HG03025 (cell line): ENCODE results near the gene CLDN22.
"Not testable (repeated sequence)": the region's sequence is repeated elsewhere in the genome, so short reads cannot be mapped to it uniquely, and the experiment has no call there.

Source experiments
- ATAC-seq: cut with Tn5 transposase; IDR thresholded peaks from one replicate; pipeline ENCODE4 v1.9.1; 2021; ENCODE audit warnings: mild to moderate bottlenecking, moderate library complexity; ENCODE audit not compliant: unreplicated experiment, low FRiP score

The CLDN22 gene

DNA sequence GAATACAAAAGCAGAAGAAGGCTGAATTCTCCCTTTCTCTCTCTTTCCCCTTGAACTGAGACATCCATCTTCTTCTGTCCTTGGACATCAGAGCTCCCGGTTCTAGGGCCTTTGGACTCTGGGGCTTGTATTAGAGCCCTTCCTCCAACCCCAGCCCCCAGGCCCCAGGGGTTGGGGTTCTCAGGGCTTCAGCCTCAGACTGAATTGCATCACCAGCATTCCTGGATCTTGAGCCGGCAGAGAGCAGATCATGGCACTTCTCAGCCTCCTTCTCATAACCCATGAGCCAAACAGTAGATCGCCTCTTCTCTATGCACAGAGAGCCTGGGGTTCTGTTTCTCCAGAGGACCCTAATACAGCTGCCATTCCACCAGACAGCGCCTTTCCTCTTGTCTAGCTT is 27.5 kb upstream of the CLDN22 start:
- no peak for ATAC-seq

DNA sequence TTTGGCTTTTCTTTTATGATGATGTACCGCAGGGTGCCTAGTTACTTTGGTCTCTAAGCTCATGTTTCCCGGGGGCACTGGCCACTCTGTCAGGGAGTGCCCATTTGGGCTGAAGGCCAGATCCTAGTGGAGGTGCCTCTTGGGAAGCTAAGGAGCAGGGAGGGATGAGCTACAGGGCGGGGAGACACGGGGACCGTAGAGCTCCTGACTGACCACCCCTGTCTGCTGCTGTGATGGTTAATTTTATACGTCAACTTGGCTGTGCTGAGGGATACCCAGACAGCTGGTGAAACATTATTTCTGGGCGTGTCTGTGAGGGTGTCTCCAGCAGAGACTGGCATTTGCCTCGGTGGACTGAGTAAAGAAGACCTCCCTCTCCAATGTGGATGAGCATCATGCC is 27.1 kb upstream of the CLDN22 start:
- no peak for ATAC-seq

- no peak for ATAC-seq
These were observed 25.2 kb upstream of the CLDN22 start for GRCh38 chr4:183345261-183345660.

- ATAC-seq: no peak
These were observed 24.6 kb upstream of the CLDN22 start for GRCh38 chr4:183344523-183345255.

GRCh38 chr4:183343730-183344129 is 23.7 kb upstream of the CLDN22 start:
- no peak for ATAC-seq

- no peak for ATAC-seq
These were observed 22.8 kb upstream of the CLDN22 start for GRCh38 chr4:183342541-183343533.

- ATAC-seq: no peak
These were observed 17.8 kb upstream of the CLDN22 start for GRCh38 chr4:183337833-183338232.

DNA sequence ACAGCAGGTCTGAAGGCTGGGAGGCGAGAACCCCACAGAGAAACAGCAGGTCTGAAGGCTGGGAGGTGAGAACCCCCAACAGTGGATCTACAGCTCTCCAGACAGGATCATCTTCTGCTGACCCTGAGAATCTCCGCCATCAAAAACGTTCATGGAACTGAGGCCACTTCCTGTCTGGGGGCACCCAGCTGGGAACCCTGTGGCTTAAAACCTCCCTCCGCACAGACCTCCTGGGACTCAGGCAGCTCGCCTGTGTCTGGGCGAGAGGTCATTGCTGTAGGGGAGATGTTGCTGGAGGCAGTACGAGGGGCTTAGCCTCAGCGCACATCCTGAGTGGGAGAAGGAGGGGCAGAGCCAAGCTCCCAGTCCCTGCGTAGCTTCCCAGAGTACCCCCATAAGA is 17.3 kb upstream of the CLDN22 start:
- no peak for ATAC-seq

DNA sequence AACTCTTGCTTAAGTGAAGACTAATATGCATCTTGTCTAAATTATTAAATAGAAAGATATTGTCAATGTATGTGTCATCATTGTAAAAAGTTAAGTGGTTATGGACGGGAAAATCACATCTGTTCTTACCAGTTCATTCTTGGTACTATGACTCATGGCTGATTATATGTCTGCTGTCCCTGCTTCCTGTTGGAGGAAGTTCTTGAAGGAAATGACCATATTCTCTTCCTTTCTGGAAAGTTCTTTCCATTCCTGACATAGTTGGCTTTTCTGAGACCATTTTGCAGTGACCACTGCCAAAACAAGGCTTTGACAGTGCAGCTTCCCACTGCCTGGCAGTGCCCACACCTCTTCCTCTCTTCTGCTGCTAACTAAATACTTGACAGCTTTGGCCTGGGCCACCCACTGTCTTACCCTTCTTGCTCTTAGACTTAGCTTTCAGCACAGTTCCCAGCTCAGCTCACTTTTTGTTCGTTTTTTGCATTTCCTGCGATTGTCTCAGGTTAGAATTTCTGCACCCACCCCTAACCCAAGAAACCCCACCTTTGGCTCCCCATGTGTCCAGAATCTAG is 15.4 kb upstream of the CLDN22 start:
- ATAC-seq: no peak

DNA sequence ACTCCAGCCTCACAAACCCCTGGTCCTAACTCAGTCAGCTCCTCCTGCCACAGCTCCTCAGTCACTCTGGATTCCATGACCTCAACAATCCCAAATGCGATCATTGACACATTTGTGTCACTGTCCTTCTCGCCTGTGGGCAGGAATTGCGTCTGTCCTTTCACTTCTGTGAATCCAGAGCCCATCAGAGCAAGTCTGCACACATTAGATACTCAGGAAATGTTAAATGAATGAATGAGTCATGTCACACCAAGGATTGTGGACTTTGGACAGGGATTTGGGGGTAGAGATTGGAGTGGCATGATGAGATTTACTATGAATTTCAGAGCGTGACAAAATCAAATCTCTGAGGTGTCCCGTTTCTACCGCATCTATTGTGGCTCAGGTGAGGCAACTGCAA is 13.9 kb upstream of the CLDN22 start:
- ATAC-seq: no peak

GRCh38 chr4:183333202-183333601 is 13.1 kb upstream of the CLDN22 start:
- ATAC-seq: no peak

GRCh38 chr4:183332447-183332846 is 12.4 kb upstream of the CLDN22 start:
- no peak for ATAC-seq

DNA sequence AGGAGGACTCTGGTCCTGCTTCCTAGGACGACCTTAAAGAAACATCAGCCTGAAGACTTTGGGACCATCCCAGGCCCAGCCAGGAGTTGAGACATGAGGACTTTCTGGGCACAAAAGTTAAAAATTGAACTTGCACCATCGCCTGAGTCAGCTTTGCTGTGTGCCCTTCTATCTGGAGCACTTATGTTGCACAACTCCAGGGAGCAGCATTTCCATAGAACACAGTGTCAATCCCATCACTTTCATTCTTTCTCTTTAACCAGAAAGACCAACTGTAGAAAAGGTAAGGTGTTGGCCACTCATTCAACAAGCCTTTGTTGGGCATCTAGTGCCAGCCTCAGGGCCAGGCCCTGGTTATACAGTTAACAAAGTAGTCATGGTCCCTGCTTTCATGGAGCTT is 10.8 kb upstream of the CLDN22 start:
- ATAC-seq: no peak

GRCh38 chr4:183329954-183330742 is 10.1 kb upstream of the CLDN22 start:
- ATAC-seq: no peak

DNA sequence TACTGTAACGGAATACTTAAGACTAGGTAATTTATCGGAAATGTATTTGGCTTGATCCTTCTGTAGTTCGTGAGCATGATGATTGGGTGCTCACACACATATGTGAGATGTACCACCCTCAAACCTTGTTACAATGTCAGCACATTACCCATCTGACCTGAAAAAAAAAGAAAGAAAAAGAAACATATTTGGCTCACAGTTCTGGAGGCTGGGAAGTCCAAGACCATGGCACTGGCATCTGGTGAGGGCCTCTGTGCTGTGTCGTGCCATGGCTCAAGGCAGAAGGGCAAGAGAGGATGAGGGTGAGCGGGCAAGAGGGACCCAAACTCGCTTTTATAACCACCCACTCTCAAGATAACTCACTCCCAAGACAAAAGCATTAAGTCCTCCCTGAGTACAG is 9.2 kb upstream of the CLDN22 start:
- ATAC-seq: no peak

GRCh38 chr4:183328832-183329231 is 8.8 kb upstream of the CLDN22 start:
- no peak for ATAC-seq

DNA sequence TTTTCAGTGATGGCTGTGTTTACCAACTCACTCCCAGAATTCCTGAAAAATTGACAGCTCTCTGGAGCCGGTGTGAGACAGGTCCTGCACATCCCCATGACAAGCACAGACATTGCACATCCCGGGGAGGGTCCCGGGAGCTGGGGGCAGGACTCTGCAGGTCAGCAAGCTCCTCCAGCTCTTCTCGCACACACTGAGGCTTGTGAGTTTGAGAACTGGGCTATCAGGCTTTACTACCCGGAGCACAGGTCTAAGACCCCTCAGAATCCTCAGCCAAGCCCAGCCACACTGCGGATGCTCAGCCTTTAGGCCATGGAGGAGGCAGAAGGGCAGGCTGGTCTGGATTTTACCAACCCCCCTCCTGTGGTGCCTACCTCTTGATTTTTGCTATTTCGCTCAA is 7.8 kb upstream of the CLDN22 start:
- no peak for ATAC-seq

DNA sequence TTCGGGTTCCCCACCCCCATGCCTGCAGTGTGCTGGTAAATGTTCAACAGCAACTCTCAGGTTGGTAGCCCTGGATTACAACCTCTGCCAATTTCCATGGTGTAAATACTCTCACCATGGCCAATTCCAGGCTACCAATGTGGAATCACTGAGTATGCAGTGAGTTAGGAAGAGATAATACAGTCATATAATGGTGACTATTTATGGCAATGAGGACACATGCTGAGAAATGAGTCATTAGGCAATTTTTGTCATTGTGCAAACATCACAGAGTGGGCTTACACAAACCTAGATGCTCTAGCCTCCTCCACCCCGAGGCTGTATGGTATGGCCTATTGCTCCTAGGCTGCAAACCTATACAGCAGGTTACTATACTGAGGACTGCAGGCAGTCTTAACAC is 6.8 kb upstream of the CLDN22 start:
- ATAC-seq: no peak

- ATAC-seq: not testable (repeated sequence)
These were observed 6.3 kb upstream of the CLDN22 start for GRCh38 chr4:183326387-183326786.

GRCh38 chr4:183324619-183325018 is 4.5 kb upstream of the CLDN22 start:
- ATAC-seq: no peak

DNA sequence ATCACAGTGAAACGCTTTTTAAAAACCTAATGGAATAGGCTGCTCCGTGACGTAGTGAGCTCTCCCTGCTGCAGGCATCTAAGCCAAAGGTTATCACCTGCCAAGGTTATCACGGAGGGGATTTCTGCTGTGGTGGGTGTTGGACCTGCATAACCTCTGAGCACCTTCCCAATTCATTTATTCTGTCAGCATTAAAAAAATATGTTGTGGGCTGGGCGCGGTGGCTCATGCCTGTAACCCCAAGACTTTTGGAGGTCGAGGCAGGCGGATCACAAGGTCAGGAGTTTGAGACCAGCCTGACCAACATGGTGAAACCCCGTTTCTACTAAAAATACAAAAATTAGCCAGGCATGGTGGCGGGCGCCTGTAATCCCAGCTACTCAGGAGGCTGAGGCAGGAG is 4.0 kb upstream of the CLDN22 start:
- ATAC-seq: not testable (repeated sequence)
